HG03558 (cell line): ENCODE measurements around the gene CNTFR.
"Not testable (repeated sequence)": the region's sequence is repeated elsewhere in the genome, so short reads cannot be mapped to it uniquely, and the experiment has no call there.

Experiments used
- ATAC-seq: cut with Tn5 transposase; IDR thresholded peaks from one replicate; pipeline ENCODE4 v1.9.1; 2021; ENCODE audit warnings: moderate number of reproducible peaks; ENCODE audit not compliant: unreplicated experiment; ENCODE audit errors: extremely low read depth

Gene CNTFR

GRCh38 chr9:34589636-34590380 lies at the start of gene CNTFR:
TSS of gene CNTFR (minus strand) at chr9:34589724. CDS start at chr9:34568981, 20,743 bp downstream.
- ATAC-seq = no peak

GRCh38 chr9:34639322-34639721 lies 49.8 kb upstream of the CNTFR start:
- ATAC-seq = not testable (repeated sequence)

- ATAC-seq = no peak
These were observed 48.6 kb upstream of the CNTFR start for GRCh38 chr9:34638138-34638445.

- peak; percentile 75 for ATAC-seq
These were observed 48.0 kb upstream of the CNTFR start, which contains the start of gene SIGMAR1 for GRCh38 chr9:34637356-34638137. TSS of gene SIGMAR1 (minus strand) at chr9:34637787. CDS start at chr9:34637697, 90 bp downstream.

GRCh38 chr9:34636791-34637355 lies 47.3 kb upstream of the CNTFR start:
- no peak for ATAC-seq

GRCh38 chr9:34635556-34635955 lies 46.0 kb upstream of the CNTFR start:
- no peak for ATAC-seq

- ATAC-seq = no peak
These were observed 45.2 kb upstream of the CNTFR start for GRCh38 chr9:34634551-34635248.

- ATAC-seq = no peak
These were observed 44.5 kb upstream of the CNTFR start for GRCh38 chr9:34633851-34634550.

GRCh38 chr9:34633166-34633565 lies 43.6 kb upstream of the CNTFR start:
- no peak for ATAC-seq

GRCh38 chr9:34630402-34631154 lies 41.1 kb upstream of the CNTFR start:
- no peak for ATAC-seq

GRCh38 chr9:34629491-34629808 lies 39.9 kb upstream of the CNTFR start:
- ATAC-seq = no peak

- ATAC-seq = no peak
These were observed 39.3 kb upstream of the CNTFR start, which contains the start of gene ARID3C for GRCh38 chr9:34628656-34629490. TSS of gene ARID3C (minus strand) at chr9:34629066. CDS start at chr9:34628014, 1,052 bp downstream.

- ATAC-seq = no peak
These were observed 38.5 kb upstream of the CNTFR start for GRCh38 chr9:34627716-34628655.

GRCh38 chr9:34625186-34625486 lies 35.6 kb upstream of the CNTFR start:
- ATAC-seq = no peak

- no peak for ATAC-seq
These were observed 35.1 kb upstream of the CNTFR start for GRCh38 chr9:34624475-34625185.

- no peak for ATAC-seq
These were observed 34.1 kb upstream of the CNTFR start for GRCh38 chr9:34623374-34624235.
